WTC11 (cell line): ENCODE data around the gene WDR27. TPM values are rescaled to one million over a fixed set of nuclear protein-coding genes. Genes with fewer than 3 reads are reported as not detected.

ENCODE experiments used
- ATAC-seq: fragments of 200-7000 bp; cut with Tn5 transposase; 2 replicates; pipeline ENCODE4 v1.10.0; 2021; ENCODE audit warnings: mild to moderate bottlenecking, moderate library complexity
- CTCF ChIA-PET: fragments of 300-600 bp; sonication (Branson Sonifier 250); formaldehyde crosslinking; loops from one replicate; lab custom pipeline; 2021; ENCODE audit warnings: antibody characterized with exemption; lab: Charles Lee
- POLR2A ChIA-PET: fragments of 350-600 bp; sonication (Branson Sonifier 250); formaldehyde crosslinking; loops from one replicate; lab custom pipeline; 2021; ENCODE audit warnings: antibody characterized with exemption; lab: Charles Lee
- DNase-seq: peaks from one replicate; pipeline ENCODE4 v3.0.0; 2021; ENCODE audit warnings: low spot score
- H3K27ac Mint-ChIP-seq: 2 replicates; pipeline ENCODE4 v1.8.0; 2021; ENCODE audit warnings: mixed read lengths
- H3K27me3 Mint-ChIP-seq: 2 replicates; pipeline ENCODE4 v1.8.0; 2021; ENCODE audit warnings: low read depth, mild to moderate bottlenecking, moderate library complexity, mixed read lengths
- H3K36me3 Mint-ChIP-seq: 2 replicates; pipeline ENCODE4 v1.8.0; 2021; ENCODE audit warnings: mixed read lengths
- H3K4me1 Mint-ChIP-seq: 2 replicates; pipeline ENCODE4 v1.8.0; 2022; ENCODE audit warnings: mixed read lengths
- H3K4me3 Mint-ChIP-seq: 2 replicates; pipeline ENCODE4 v1.8.0; 2021; ENCODE audit warnings: mild to moderate bottlenecking, moderate library complexity, mixed read lengths
- H3K9me3 Mint-ChIP-seq: 2 replicates; pipeline ENCODE4 v1.8.0; 2021; ENCODE audit warnings: mixed read lengths
- HMGA2 ChIP-seq: fragments of 250-450 bp; sonication (Bioruptor Pico); IDR thresholded peaks from 2 replicates; pipeline ENCODE4 v1.4.0; 2021; ENCODE audit warnings: mild to moderate bottlenecking, moderate library complexity
- KAT7 ChIP-seq: sonication (generic); formaldehyde crosslinking; IDR thresholded peaks from 2 replicates; pipeline ENCODE4 v1.8.1; 2023; ENCODE audit warnings: missing genetic modification reagents, mild to moderate bottlenecking, borderline replicate concordance
- RELA ChIP-seq: sonication (generic); formaldehyde crosslinking; IDR thresholded peaks from 2 replicates; pipeline ENCODE4 v1.8.1; 2022; ENCODE audit warnings: missing genetic modification reagents, mild to moderate bottlenecking, borderline replicate concordance
- SMAD4 ChIP-seq: sonication (generic); formaldehyde crosslinking; IDR thresholded peaks from 2 replicates; pipeline ENCODE4 v1.8.0; 2022; ENCODE audit warnings: mild to moderate bottlenecking, missing genetic modification reagents
- SOX15 ChIP-seq: fragments of 250-450 bp; sonication (Bioruptor Pico); IDR thresholded peaks from 2 replicates; pipeline ENCODE4 v1.9.0; 2021; ENCODE audit warnings: mild to moderate bottlenecking
- TEAD1 ChIP-seq: sonication (generic); formaldehyde crosslinking; IDR thresholded peaks from 2 replicates; pipeline ENCODE4 v1.8.0; 2022; ENCODE audit warnings: mild to moderate bottlenecking, missing genetic modification reagents
- ZNF396 ChIP-seq: fragments of 250-450 bp; sonication (Bioruptor Pico); IDR thresholded peaks from 2 replicates; pipeline ENCODE4 v1.8.0; 2021; ENCODE audit warnings: mild to moderate bottlenecking, moderate library complexity, borderline replicate concordance
- total RNA-seq: library from RNA; stranded (reverse); gene quantifications from 3 replicates; pipeline ENCODE4 v1.2.3, GENCODE V29; 2021
- TF ChIP-seq, protein P1 (sequence below): sonication (generic); formaldehyde crosslinking; IDR thresholded peaks from 2 replicates; pipeline ENCODE4 v1.8.0; 2022; ENCODE audit warnings: mild to moderate bottlenecking, missing genetic modification reagents
- TF ChIP-seq, protein P2 (sequence below): sonication (generic); formaldehyde crosslinking; IDR thresholded peaks from 2 replicates; pipeline ENCODE4 v1.8.1; 2022; ENCODE audit warnings: low read depth, mild to moderate bottlenecking, moderate library complexity, missing genetic modification reagents, borderline replicate concordance
- TF ChIP-seq, protein P3 (sequence below): fragments of 250-450 bp; sonication (Bioruptor Pico); IDR thresholded peaks from 2 replicates; pipeline ENCODE4 v1.9.0; 2021; ENCODE audit warnings: mild to moderate bottlenecking, borderline replicate concordance
- TF ChIP-seq, protein P4 (sequence below): sonication (generic); formaldehyde crosslinking; conservative IDR thresholded peaks from 2 replicates; pipeline ENCODE4 v1.8.1; 2022; ENCODE audit warnings: mild to moderate bottlenecking, missing genetic modification reagents
- TF ChIP-seq, protein P5 (sequence below): fragments of 250-450 bp; sonication (Bioruptor Pico); IDR thresholded peaks from 2 replicates; pipeline ENCODE4 v1.9.0; 2021; ENCODE audit warnings: mild to moderate bottlenecking
- TF ChIP-seq, protein P6 (sequence below): fragments of 250-450 bp; sonication (Bioruptor Pico); conservative IDR thresholded peaks from 2 replicates; pipeline ENCODE4 v1.9.0; 2021; ENCODE audit warnings: mild to moderate bottlenecking
- TF ChIP-seq, protein P7 (sequence below): sonication (generic); formaldehyde crosslinking; IDR thresholded peaks from 2 replicates; pipeline ENCODE4 v1.8.0; 2022; ENCODE audit warnings: mild to moderate bottlenecking, missing genetic modification reagents
- TF ChIP-seq, protein P8 (sequence below): sonication (generic); formaldehyde crosslinking; IDR thresholded peaks from 2 replicates; pipeline ENCODE4 v1.8.0; 2022; ENCODE audit warnings: missing genetic modification reagents
- TF ChIP-seq, protein P9 (sequence below): fragments of 250-450 bp; sonication (Bioruptor Pico); IDR thresholded peaks from 2 replicates; pipeline ENCODE4 v2.1.2; 2022; ENCODE audit warnings: mild to moderate bottlenecking, moderate library complexity
- TF ChIP-seq, protein P10 (sequence below): sonication (generic); formaldehyde crosslinking; IDR thresholded peaks from 2 replicates; pipeline ENCODE4 v1.8.1; 2023; ENCODE audit warnings: mild to moderate bottlenecking, missing genetic modification reagents, borderline replicate concordance

WDR27 gene
- total RNA-seq, 1 experiment from 2014 or later, result 126 TPM

DNA sequence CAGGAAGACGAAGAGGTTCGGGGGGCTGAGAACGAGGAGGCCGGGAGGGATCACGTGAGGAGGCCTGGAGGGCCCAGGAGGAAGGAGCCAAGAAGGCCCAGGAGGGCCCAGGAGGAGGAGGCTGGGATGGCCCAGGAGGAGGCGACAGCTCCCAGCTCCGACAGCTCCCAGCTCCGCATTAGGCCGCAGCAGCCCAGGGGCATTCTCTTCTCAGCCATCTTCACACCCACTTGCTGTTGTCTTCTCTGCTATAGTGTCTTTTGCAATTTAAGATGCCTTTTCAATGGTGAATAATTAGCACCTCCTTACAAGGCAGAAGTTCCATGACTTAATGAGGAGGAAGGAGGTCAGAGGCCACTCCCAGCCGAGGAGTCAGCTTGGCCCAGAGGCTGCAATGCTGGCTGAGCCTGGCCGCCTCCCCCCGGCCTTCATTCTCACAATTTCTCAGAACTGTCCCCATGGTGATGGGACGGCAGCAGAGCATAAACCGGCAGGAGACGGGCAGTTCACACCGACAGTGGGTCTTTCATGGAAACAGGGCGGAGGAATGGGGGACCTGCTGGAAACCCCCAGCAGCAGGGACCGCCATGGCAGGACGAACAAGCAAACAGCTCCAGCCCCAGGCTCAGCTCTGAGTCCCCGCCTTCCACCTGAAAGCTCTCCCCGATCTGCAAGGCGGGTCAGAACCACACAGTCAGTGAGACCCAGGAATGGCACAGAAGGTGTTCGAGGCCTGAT, 45.1 kb downstream of the WDR27 start:
- peaks cover 11% of the 10 kb centered on the region for H3K9me3 Mint-ChIP-seq
- no peak overlapping the region for H3K27ac Mint-ChIP-seq
- peaks cover 16% of the 10 kb centered on the region for H3K4me1 Mint-ChIP-seq
- DNase-seq (no peak), ATAC-seq (no peak)
- POLR2A ChIA-PET, result no interaction called here
- CTCF ChIA-PET, result no interaction called here
- no peak overlapping the region for H3K4me3 Mint-ChIP-seq
- H3K27me3 Mint-ChIP-seq, result no peaks in the 10 kb centered on the region
- H3K36me3 Mint-ChIP-seq, result peaks cover 66% of the 10 kb centered on the region
- no peak for TF ChIP-seq ZNF396 (CRISPR knock-in tag)
- no peak for TF ChIP-seq SOX15
- TF ChIP-seq RELA (CRISPR knock-in tag), result no peak
- TF ChIP-seq, protein P1, sequence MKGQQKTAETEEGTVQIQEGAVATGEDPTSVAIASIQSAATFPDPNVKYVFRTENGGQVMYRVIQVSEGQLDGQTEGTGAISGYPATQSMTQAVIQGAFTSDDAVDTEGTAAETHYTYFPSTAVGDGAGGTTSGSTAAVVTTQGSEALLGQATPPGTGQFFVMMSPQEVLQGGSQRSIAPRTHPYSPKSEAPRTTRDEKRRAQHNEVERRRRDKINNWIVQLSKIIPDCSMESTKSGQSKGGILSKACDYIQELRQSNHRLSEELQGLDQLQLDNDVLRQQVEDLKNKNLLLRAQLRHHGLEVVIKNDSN (CRISPR knock-in tag), result no peak
- no peak for TF ChIP-seq KAT7 (CRISPR knock-in tag)
- TF ChIP-seq, protein P2, sequence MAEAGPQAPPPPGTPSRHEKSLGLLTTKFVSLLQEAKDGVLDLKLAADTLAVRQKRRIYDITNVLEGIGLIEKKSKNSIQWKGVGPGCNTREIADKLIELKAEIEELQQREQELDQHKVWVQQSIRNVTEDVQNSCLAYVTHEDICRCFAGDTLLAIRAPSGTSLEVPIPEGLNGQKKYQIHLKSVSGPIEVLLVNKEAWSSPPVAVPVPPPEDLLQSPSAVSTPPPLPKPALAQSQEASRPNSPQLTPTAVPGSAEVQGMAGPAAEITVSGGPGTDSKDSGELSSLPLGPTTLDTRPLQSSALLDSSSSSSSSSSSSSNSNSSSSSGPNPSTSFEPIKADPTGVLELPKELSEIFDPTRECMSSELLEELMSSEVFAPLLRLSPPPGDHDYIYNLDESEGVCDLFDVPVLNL, result no peak
- TF ChIP-seq SMAD4 (CRISPR knock-in tag), result no peak
- TF ChIP-seq, protein P3, sequence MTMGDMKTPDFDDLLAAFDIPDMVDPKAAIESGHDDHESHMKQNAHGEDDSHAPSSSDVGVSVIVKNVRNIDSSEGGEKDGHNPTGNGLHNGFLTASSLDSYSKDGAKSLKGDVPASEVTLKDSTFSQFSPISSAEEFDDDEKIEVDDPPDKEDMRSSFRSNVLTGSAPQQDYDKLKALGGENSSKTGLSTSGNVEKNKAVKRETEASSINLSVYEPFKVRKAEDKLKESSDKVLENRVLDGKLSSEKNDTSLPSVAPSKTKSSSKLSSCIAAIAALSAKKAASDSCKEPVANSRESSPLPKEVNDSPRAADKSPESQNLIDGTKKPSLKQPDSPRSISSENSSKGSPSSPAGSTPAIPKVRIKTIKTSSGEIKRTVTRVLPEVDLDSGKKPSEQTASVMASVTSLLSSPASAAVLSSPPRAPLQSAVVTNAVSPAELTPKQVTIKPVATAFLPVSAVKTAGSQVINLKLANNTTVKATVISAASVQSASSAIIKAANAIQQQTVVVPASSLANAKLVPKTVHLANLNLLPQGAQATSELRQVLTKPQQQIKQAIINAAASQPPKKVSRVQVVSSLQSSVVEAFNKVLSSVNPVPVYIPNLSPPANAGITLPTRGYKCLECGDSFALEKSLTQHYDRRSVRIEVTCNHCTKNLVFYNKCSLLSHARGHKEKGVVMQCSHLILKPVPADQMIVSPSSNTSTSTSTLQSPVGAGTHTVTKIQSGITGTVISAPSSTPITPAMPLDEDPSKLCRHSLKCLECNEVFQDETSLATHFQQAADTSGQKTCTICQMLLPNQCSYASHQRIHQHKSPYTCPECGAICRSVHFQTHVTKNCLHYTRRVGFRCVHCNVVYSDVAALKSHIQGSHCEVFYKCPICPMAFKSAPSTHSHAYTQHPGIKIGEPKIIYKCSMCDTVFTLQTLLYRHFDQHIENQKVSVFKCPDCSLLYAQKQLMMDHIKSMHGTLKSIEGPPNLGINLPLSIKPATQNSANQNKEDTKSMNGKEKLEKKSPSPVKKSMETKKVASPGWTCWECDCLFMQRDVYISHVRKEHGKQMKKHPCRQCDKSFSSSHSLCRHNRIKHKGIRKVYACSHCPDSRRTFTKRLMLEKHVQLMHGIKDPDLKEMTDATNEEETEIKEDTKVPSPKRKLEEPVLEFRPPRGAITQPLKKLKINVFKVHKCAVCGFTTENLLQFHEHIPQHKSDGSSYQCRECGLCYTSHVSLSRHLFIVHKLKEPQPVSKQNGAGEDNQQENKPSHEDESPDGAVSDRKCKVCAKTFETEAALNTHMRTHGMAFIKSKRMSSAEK, result no peak
- no peak for TF ChIP-seq HMGA2
- no peak for TF ChIP-seq TEAD1
- TF ChIP-seq, protein P4, sequence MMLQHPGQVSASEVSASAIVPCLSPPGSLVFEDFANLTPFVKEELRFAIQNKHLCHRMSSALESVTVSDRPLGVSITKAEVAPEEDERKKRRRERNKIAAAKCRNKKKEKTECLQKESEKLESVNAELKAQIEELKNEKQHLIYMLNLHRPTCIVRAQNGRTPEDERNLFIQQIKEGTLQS, result no peak
- TF ChIP-seq, protein P5, sequence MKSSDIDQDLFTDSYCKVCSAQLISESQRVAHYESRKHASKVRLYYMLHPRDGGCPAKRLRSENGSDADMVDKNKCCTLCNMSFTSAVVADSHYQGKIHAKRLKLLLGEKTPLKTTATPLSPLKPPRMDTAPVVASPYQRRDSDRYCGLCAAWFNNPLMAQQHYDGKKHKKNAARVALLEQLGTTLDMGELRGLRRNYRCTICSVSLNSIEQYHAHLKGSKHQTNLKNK, result no peak
- TF ChIP-seq, protein P6, sequence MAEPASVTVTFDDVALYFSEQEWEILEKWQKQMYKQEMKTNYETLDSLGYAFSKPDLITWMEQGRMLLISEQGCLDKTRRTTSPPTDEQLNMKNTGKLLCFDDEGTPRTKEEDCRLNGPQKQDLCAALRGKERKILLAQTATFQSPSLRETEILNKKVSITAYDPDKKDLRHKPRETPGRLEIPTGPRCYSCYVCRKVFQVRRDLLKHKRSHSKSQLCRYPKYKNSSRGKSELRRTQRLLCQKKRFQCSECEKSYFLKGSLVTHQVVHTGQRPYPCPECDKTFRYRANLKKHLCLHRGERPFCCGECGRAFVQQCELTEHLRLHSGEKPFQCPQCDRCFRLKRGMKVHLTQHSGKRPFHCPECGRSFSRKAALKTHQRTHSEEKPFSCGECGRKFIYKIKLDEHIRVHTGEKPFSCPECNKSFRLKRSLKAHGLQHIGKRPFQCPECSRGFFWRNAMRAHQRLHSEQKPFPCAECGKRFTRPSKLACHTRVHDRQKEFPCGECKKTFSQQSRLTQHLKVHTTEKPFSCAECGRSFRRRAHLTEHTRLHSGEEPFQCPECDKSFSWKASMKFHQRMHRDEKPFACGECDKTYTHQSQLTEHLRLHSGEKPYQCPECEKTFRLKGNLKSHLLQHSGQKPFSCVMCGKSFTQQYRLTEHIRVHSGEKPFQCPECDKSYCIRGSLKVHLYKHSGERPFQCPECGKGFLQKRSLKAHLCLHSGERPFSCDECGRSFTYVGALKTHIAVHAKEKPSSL, result no peak
- TF ChIP-seq, protein P7, sequence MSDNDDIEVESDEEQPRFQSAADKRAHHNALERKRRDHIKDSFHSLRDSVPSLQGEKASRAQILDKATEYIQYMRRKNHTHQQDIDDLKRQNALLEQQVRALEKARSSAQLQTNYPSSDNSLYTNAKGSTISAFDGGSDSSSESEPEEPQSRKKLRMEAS (CRISPR knock-in tag), result no peak
- TF ChIP-seq, protein P8, sequence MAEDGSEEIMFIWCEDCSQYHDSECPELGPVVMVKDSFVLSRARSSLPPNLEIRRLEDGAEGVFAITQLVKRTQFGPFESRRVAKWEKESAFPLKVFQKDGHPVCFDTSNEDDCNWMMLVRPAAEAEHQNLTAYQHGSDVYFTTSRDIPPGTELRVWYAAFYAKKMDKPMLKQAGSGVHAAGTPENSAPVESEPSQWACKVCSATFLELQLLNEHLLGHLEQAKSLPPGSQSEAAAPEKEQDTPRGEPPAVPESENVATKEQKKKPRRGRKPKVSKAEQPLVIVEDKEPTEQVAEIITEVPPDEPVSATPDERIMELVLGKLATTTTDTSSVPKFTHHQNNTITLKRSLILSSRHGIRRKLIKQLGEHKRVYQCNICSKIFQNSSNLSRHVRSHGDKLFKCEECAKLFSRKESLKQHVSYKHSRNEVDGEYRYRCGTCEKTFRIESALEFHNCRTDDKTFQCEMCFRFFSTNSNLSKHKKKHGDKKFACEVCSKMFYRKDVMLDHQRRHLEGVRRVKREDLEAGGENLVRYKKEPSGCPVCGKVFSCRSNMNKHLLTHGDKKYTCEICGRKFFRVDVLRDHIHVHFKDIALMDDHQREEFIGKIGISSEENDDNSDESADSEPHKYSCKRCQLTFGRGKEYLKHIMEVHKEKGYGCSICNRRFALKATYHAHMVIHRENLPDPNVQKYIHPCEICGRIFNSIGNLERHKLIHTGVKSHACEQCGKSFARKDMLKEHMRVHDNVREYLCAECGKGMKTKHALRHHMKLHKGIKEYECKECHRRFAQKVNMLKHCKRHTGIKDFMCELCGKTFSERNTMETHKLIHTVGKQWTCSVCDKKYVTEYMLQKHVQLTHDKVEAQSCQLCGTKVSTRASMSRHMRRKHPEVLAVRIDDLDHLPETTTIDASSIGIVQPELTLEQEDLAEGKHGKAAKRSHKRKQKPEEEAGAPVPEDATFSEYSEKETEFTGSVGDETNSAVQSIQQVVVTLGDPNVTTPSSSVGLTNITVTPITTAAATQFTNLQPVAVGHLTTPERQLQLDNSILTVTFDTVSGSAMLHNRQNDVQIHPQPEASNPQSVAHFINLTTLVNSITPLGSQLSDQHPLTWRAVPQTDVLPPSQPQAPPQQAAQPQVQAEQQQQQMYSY (CRISPR knock-in tag), result no peak
- TF ChIP-seq, protein P9, sequence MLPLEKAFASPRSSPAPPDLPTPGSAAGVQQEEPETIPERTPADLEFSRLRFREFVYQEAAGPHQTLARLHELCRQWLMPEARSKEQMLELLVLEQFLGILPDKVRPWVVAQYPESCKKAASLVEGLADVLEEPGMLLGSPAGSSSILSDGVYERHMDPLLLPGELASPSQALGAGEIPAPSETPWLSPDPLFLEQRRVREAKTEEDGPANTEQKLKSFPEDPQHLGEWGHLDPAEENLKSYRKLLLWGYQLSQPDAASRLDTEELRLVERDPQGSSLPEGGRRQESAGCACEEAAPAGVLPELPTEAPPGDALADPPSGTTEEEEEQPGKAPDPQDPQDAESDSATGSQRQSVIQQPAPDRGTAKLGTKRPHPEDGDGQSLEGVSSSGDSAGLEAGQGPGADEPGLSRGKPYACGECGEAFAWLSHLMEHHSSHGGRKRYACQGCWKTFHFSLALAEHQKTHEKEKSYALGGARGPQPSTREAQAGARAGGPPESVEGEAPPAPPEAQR (CRISPR knock-in tag), result no peak
- TF ChIP-seq, protein P10, sequence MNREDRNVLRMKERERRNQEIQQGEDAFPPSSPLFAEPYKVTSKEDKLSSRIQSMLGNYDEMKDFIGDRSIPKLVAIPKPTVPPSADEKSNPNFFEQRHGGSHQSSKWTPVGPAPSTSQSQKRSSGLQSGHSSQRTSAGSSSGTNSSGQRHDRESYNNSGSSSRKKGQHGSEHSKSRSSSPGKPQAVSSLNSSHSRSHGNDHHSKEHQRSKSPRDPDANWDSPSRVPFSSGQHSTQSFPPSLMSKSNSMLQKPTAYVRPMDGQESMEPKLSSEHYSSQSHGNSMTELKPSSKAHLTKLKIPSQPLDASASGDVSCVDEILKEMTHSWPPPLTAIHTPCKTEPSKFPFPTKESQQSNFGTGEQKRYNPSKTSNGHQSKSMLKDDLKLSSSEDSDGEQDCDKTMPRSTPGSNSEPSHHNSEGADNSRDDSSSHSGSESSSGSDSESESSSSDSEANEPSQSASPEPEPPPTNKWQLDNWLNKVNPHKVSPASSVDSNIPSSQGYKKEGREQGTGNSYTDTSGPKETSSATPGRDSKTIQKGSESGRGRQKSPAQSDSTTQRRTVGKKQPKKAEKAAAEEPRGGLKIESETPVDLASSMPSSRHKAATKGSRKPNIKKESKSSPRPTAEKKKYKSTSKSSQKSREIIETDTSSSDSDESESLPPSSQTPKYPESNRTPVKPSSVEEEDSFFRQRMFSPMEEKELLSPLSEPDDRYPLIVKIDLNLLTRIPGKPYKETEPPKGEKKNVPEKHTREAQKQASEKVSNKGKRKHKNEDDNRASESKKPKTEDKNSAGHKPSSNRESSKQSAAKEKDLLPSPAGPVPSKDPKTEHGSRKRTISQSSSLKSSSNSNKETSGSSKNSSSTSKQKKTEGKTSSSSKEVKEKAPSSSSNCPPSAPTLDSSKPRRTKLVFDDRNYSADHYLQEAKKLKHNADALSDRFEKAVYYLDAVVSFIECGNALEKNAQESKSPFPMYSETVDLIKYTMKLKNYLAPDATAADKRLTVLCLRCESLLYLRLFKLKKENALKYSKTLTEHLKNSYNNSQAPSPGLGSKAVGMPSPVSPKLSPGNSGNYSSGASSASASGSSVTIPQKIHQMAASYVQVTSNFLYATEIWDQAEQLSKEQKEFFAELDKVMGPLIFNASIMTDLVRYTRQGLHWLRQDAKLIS (CRISPR knock-in tag), result no peak
